AG04450 (cell line): ENCODE data around the gene USP40. TPM values are rescaled to one million over a fixed set of nuclear protein-coding genes. Genes with fewer than 3 reads are reported as not detected.
"Not testable (repeated sequence)": the region's sequence is repeated elsewhere in the genome, so short reads cannot be mapped to it uniquely, and the experiment has no call there.

ENCODE experiments used
- CTCF ChIA-PET: fragments of 300-600, 350-600 bp; formaldehyde crosslinking; extraction: SDS; loops from one replicate; lab custom pipeline; 2022; ENCODE audit warnings: antibody characterized with exemption, inconsistent platforms; lab: Charles Lee
- POLR2A ChIA-PET: fragments of 350-600 bp; formaldehyde crosslinking; extraction: SDS; loops from one replicate; lab custom pipeline; 2021; ENCODE audit warnings: antibody characterized with exemption, inconsistent platforms; lab: Yijun Ruan, JAX
- DNase-seq: peaks from one replicate; pipeline ENCODE4 v3.0.0-alpha.2; 2011; ENCODE audit warnings: low read depth, low spot score
- H3K27ac ChIP-seq: one replicate; pipeline ENCODE4 v1.5.1; 2012; ENCODE audit warnings: low read depth, low read length, control low read depth
- H3K27me3 ChIP-seq: one replicate; pipeline ENCODE4 v1.6.0; 2012; ENCODE audit warnings: low read length; ENCODE audit not compliant: control insufficient read depth, insufficient read depth
- H3K4me3 ChIP-seq: 2 replicates; pipeline ENCODE4 v1.5.1; 2011; ENCODE audit warnings: mild to moderate bottlenecking, low read depth, low read length, control low read depth
- H3K9me3 ChIP-seq: 2 replicates; pipeline ENCODE4 v1.5.1; 2012; ENCODE audit warnings: low read length; ENCODE audit not compliant: control insufficient read depth, insufficient read depth
- polyA plus RNA-seq: library from polyadenylated mRNA; depleted of rRNA; stranded (reverse); fragments of >200 nt; gene quantifications from 2 replicates; pipeline ENCODE4 v1.2.3, GENCODE V29; 2011
- TF ChIP-seq, protein P1 (sequence below): IDR thresholded peaks from 2 replicates; pipeline ENCODE4 v1.5.1; 2011; ENCODE audit warnings: low read depth, low read length, control low read depth, inconsistent platforms

Gene USP40
- polyA plus RNA-seq, 1 experiment: 32.4 TPM

DNA sequence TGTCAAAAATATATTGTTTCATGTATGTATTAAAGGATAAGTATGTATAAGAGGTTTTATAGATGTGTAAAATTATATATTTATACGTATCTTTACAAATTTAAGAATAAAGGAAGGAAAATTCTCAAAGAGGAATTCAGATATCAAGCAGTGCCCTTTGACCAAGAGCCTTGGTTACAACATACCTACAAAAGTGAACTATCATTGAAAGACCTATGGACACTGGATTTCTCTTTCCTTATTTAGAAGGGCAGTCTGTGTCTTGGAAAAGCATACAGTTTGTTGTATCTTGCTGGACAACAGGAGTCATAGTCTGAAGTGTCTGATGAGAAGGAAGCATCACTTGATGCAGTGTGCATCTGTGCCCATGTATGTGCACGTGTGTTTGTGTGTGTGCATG, 21.8 kb upstream of the USP40 start:
- Histone ChIP-seq H3K9me3 (no peaks in the 10 kb centered on the region; the same call in 1 of the 2 replicates), H3K27ac (no peak overlapping the region), H3K27me3 (peaks cover 9% of the 10 kb centered on the region), H3K4me3 (no peak overlapping the region)
- TF ChIP-seq, protein P1, sequence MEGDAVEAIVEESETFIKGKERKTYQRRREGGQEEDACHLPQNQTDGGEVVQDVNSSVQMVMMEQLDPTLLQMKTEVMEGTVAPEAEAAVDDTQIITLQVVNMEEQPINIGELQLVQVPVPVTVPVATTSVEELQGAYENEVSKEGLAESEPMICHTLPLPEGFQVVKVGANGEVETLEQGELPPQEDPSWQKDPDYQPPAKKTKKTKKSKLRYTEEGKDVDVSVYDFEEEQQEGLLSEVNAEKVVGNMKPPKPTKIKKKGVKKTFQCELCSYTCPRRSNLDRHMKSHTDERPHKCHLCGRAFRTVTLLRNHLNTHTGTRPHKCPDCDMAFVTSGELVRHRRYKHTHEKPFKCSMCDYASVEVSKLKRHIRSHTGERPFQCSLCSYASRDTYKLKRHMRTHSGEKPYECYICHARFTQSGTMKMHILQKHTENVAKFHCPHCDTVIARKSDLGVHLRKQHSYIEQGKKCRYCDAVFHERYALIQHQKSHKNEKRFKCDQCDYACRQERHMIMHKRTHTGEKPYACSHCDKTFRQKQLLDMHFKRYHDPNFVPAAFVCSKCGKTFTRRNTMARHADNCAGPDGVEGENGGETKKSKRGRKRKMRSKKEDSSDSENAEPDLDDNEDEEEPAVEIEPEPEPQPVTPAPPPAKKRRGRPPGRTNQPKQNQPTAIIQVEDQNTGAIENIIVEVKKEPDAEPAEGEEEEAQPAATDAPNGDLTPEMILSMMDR: no peak
- CTCF ChIA-PET: no interaction called here
- no peak for DNase-seq
- POLR2A ChIA-PET: no interaction called here

DNA sequence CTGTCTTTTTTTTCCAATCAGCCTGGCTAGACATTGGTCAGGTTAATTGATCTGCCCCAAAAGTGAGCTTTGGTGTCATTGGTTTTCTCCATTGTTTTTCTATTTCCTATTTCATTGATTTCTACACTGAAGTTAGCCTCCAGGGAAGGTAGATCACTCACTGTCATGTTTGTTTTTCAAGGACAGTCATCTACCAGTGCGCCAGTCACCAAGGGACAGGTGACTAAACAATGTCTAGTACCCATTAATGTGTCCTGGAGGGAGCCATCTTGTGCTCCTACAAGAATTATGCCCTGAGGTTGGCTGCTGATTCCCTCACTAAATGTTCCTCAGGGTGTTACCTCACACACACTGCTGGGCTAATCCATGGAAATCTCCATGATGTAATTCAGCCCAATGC, 17.6 kb upstream of the USP40 start:
- H3K9me3 ChIP-seq: no peaks in the 10 kb centered on the region; the same call in 1 of the 2 replicates
- TF ChIP-seq, protein P1: no peak
- CTCF ChIA-PET: no interaction called here
- DNase-seq: no peak
- H3K4me3 ChIP-seq: no peak overlapping the region
- POLR2A ChIA-PET: no interaction called here
- H3K27ac ChIP-seq: no peak overlapping the region
- peaks cover 9% of the 10 kb centered on the region for H3K27me3 ChIP-seq

DNA sequence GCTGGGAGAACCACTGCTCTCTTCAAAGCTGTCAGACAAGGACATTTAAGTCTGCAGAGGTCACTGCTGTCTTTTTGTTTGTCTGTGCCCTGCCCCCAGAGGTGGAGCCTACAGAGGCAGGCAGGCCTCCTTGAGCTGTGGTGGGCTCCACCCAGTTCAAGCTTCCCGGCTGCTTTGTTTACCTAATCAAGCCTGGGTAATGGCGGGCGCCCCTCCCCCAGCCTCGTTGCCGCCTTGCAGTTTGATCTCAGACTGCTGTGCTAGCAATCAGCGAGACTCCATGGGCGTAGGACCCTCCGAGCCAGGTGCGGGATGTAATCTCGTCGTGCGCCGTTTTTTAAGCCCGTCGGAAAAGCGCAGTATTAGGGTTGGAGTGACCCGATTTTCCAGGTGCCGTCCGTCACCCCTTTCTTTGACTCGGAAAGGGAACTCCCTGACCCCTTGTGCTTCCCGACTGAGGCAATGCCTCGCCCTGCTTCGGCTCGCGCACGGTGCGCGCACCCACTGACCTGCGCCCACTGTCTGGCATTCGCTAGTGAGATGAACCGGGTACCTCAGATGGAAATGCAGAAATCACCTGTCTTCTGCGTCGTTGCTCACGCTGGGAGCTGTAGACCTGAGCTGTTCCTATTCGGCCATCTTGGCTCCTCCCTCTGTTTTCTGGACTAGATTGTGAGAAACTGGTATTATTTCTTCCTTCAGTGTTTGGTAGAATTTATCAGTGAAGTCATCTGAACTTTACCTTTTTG, 16.8 kb upstream of the USP40 start:
- H3K9me3 ChIP-seq, H3K27me3 ChIP-seq, DNase-seq, POLR2A ChIA-PET, CTCF ChIA-PET, H3K27ac ChIP-seq, H3K4me3 ChIP-seq: not testable (repeated sequence)

DNA sequence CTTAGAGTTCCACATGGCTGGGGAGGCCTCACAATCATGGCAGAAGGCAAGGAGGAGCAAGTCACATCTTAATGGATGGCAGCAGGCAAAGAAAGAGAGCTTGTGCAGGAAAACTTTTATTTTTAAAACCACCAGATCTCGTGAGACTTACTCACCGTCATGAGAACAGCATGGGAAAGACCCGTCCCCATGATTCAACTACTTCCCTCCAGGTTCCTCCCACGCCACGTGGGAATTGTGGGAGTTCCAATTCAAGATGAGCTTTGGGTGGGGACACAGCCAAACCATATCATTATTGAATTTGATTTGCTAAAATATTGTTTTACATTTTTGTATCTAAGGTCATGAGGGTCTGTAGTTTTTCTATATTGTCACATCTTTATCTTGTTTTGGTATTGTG, 10.8 kb upstream of the USP40 start:
- H3K4me3 ChIP-seq, POLR2A ChIA-PET, H3K27me3 ChIP-seq, H3K27ac ChIP-seq, H3K9me3 ChIP-seq, DNase-seq: not testable (repeated sequence)
- CTCF ChIA-PET: interaction anchor here (0.7 kb wide), 1 partner anchor 40 kb away, joined by 3 read pairs; no protein-coding TSS in a partner anchor

DNA sequence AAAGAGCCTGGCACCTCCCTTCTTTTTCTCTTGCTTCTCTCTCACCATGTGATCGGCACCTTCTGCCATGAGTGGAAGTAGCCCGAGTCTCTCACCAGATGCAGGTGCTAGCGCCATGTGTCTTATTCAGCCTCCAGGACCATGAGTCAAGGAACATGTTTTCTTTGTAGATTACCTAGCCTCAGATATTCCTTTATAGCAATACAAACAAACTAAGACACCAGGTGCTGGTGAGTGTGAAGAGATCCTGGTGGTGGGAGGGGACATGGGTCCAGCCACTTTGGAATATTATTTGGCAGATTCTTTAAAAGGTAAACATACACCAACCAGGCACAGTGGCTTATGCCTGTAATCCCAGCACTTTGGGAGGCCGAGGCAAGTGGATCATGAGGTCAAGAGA, 5.9 kb upstream of the USP40 start:
- Histone ChIP-seq H3K4me3 (no peak overlapping the region), H3K27me3 (peaks cover 2% of the 10 kb centered on the region), H3K9me3 (no peaks in the 10 kb centered on the region), H3K27ac (no peak overlapping the region)
- TF ChIP-seq, protein P1: no peak
- ChIA-PET POLR2A (no interaction called here), CTCF (no interaction called here)
- no peak for DNase-seq

DNA sequence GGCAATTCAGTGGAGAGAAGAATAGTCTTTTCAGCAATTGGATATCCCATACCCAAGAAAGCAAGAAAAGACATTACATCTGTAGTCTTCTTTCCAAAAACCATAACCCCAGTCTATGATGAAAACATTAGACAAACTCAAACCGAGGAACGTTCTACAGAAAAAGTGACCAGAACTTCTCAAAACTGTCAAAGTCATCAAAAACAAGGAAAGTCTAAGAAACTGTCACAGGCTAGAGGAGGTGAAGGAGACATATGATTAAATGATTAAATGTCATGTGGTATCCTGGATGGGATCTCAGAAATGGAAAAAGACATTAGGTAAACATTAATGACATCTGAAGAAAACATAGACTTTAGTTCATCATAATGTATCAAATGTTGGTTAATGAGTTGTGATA, 4.9 kb upstream of the USP40 start:
- POLR2A ChIA-PET: no interaction called here
- TF ChIP-seq, protein P1: no peak
- CTCF ChIA-PET: no interaction called here
- Histone ChIP-seq H3K27ac (no peak overlapping the region), H3K9me3 (peaks cover under 1% of the 10 kb centered on the region; the same call in 1 of the 2 replicates), H3K4me3 (no peak overlapping the region), H3K27me3 (peaks cover 2% of the 10 kb centered on the region)
- DNase-seq: no peak
